ENCODE results near the gene ZCCHC2. TPM values are rescaled to one million over a fixed set of nuclear protein-coding genes. Genes with fewer than 3 reads are reported as not detected.

Gene ZCCHC2
- total RNA-seq, 2 donors from 2014 or later = 14.4 to 16.9 TPM

DNA sequence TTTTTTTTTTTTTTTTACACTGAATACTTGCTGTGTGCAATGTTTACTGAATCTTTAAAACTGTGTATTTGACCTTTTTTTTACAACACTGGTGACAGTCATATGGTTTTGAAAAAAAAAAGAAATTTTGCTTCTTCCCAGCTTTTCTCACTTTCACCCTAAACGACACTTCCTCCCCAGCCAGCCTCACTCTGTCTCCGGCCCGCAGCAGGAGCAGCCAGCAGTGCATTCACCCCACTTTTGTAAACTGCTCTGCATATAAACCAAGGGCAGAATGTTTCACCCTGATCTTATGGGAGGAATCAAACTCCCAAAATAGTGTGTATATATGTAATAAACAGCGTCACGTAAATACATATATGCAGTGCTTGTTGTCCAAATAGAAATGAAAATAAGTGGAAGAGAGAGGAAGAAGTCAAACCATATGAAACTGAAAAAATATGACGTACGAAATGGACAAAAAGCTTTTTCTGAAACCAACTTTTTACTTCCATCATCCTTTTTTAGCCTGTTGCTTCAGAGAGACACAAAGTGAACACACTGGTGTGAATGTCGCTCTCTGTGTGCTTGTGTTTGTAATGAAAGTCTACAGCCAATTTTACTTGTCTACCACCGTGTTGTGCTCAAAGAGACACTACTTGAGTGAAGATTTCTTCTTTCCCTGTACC, 54.2 kb downstream of the ZCCHC2 start:
- H3K27ac Mint-ChIP-seq = no peak overlapping the region
- no peak overlapping the region for H3K27ac ChIP-seq (ENCODE audit: low read depth, low read length)
- peaks cover 35% of the 10 kb centered on the region for H3K36me3 Mint-ChIP-seq (ENCODE audit: low read depth)
- DNase-seq = no peak
- H3K4me1 Mint-ChIP-seq = peaks cover 10% of the 10 kb centered on the region
- no peak overlapping the region for H3K4me3 ChIP-seq (ENCODE audit: low read length)
- no peaks in the 10 kb centered on the region for H3K9me3 Mint-ChIP-seq
- H3K4me1 ChIP-seq (ENCODE audit: control insufficient read depth, insufficient read depth, low read length) = no peaks in the 10 kb centered on the region
- no peaks in the 10 kb centered on the region for H3K9me3 ChIP-seq (ENCODE audit: control insufficient read depth, low read length)
- WGBS, 2 experiments (ENCODE audit: insufficient coverage in 1 of 2, insufficient read length in 1 of 2) = 89 to 94% methylated on average over 7 to 9 of the region's 9 CpGs
- no peak overlapping the region for H3K9ac ChIP-seq (ENCODE audit: extremely low read depth, low read length, poor library complexity, severe bottlenecking)
- TF ChIP-seq, protein P1, sequence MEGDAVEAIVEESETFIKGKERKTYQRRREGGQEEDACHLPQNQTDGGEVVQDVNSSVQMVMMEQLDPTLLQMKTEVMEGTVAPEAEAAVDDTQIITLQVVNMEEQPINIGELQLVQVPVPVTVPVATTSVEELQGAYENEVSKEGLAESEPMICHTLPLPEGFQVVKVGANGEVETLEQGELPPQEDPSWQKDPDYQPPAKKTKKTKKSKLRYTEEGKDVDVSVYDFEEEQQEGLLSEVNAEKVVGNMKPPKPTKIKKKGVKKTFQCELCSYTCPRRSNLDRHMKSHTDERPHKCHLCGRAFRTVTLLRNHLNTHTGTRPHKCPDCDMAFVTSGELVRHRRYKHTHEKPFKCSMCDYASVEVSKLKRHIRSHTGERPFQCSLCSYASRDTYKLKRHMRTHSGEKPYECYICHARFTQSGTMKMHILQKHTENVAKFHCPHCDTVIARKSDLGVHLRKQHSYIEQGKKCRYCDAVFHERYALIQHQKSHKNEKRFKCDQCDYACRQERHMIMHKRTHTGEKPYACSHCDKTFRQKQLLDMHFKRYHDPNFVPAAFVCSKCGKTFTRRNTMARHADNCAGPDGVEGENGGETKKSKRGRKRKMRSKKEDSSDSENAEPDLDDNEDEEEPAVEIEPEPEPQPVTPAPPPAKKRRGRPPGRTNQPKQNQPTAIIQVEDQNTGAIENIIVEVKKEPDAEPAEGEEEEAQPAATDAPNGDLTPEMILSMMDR (conservative IDR thresholded peaks at IDR 0.05) = no peak
- H3K36me3 ChIP-seq (ENCODE audit: control insufficient read depth, insufficient read depth, low read length) = peaks cover 23% of the 10 kb centered on the region
- H3K27me3 Mint-ChIP-seq (ENCODE audit: insufficient read depth) = no peaks in the 10 kb centered on the region
- no peak overlapping the region for H3K4me3 Mint-ChIP-seq
- H3K27me3 ChIP-seq (ENCODE audit: control insufficient read depth, insufficient read depth, low read length, poor library complexity, severe bottlenecking) = no peaks in the 10 kb centered on the region

DNA sequence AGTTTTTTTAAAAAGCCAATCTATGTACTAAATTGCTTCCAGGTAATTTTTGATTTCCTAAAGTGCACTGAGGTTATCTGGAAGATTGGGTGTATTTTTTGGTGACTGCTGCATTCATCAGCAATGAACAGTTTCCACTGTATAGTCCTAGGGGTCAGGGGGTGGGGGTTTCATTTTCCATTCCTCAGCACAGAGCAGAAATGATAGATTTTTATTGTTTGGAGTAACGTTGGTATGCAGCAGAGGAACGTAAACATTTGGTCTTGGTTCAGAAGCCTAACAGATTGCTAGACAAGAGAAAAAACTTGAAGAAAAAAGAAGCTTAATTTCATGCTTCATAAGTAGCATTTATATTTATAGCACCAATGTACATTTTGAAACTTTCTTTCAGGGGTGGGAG, 54.9 kb downstream of the ZCCHC2 start:
- H3K36me3 ChIP-seq (ENCODE audit: control insufficient read depth, insufficient read depth, low read length) = peaks cover 23% of the 10 kb centered on the region
- no peaks in the 10 kb centered on the region for H3K9me3 ChIP-seq (ENCODE audit: control insufficient read depth, low read length)
- no peaks in the 10 kb centered on the region for H3K27me3 ChIP-seq (ENCODE audit: control insufficient read depth, insufficient read depth, low read length, poor library complexity, severe bottlenecking)
- no peak overlapping the region for H3K4me3 ChIP-seq (ENCODE audit: low read length)
- Mint-ChIP-seq H3K4me3 (no peak overlapping the region), H3K36me3 (ENCODE audit: low read depth) (peaks cover 29% of the 10 kb centered on the region), H3K27ac (no peak overlapping the region), H3K4me1 (peaks cover 10% of the 10 kb centered on the region), H3K27me3 (ENCODE audit: insufficient read depth) (no peaks in the 10 kb centered on the region), H3K9me3 (no peaks in the 10 kb centered on the region)
- H3K27ac ChIP-seq (ENCODE audit: low read depth, low read length) = no peak overlapping the region
- no peak overlapping the region for H3K9ac ChIP-seq (ENCODE audit: extremely low read depth, low read length, poor library complexity, severe bottlenecking)
- TF ChIP-seq, protein P1 (conservative IDR thresholded peaks at IDR 0.05) = no peak
- DNase-seq = no peak
- 90 to 100% methylated on average over 2 of the region's 2 CpGs for WGBS, 2 experiments (ENCODE audit: insufficient coverage in 1 of 2, insufficient read length in 1 of 2)
- H3K4me1 ChIP-seq (ENCODE audit: control insufficient read depth, insufficient read depth, low read length) = no peaks in the 10 kb centered on the region

DNA sequence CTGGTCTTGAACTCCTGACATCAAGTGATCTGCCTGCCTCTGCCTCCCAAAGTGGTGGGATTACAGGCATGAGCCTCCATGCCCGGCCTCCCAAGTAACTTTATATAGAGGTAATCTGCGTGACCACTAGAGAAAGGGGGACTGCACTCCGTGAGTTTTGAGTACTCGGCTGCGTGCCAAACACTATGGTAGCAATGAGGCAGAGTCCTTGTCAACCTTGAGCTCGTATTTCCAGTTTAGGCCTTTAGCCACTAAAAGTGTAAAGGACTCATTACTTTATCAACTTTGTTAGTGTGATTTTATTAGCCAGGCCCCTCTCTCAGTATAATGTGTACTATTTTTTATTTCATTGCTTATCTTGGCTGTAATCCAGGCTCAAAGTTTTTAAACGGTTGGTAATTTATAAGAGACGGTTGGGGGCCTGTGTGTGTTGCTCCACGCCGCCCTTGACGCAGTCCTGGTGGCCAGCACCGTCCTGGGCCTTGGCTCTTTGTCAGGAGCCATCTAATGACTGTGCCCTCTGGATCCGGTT, 56.2 kb downstream of the ZCCHC2 start:
- DNase-seq = no peak
- no peaks in the 10 kb centered on the region for H3K9me3 Mint-ChIP-seq
- Histone ChIP-seq H3K36me3 (ENCODE audit: control insufficient read depth, insufficient read depth, low read length) (peaks cover 22% of the 10 kb centered on the region), H3K9me3 (ENCODE audit: control insufficient read depth, low read length) (no peaks in the 10 kb centered on the region), H3K4me1 (ENCODE audit: control insufficient read depth, insufficient read depth, low read length) (no peaks in the 10 kb centered on the region), H3K27me3 (ENCODE audit: control insufficient read depth, insufficient read depth, low read length, poor library complexity, severe bottlenecking) (no peaks in the 10 kb centered on the region), H3K27ac (ENCODE audit: low read depth, low read length) (no peak overlapping the region), H3K9ac (ENCODE audit: extremely low read depth, low read length, poor library complexity, severe bottlenecking) (no peak overlapping the region), H3K4me3 (ENCODE audit: low read length) (no peak overlapping the region)
- no peak overlapping the region for H3K27ac Mint-ChIP-seq
- TF ChIP-seq, protein P1 (conservative IDR thresholded peaks at IDR 0.05) = no peak
- whole genome bisulfite sequencing, 2 experiments (ENCODE audit: insufficient coverage in 1 of 2, insufficient read length in 1 of 2) = 93 to 95% methylated on average over 9 to 13 of the region's 13 CpGs
- peaks cover 28% of the 10 kb centered on the region for H3K36me3 Mint-ChIP-seq (ENCODE audit: low read depth)
- no peak overlapping the region for H3K4me3 Mint-ChIP-seq
- no peaks in the 10 kb centered on the region for H3K27me3 Mint-ChIP-seq (ENCODE audit: insufficient read depth)
- peaks cover 13% of the 10 kb centered on the region for H3K4me1 Mint-ChIP-seq

All from endodermal cell (in vitro differentiated cells).